ENCODE measurements around the gene KRT26.
"Not testable (repeated sequence)": the region's sequence is repeated elsewhere in the genome, so short reads cannot be mapped to it uniquely, and the experiment has no call there.

KRT26 gene, protein sequence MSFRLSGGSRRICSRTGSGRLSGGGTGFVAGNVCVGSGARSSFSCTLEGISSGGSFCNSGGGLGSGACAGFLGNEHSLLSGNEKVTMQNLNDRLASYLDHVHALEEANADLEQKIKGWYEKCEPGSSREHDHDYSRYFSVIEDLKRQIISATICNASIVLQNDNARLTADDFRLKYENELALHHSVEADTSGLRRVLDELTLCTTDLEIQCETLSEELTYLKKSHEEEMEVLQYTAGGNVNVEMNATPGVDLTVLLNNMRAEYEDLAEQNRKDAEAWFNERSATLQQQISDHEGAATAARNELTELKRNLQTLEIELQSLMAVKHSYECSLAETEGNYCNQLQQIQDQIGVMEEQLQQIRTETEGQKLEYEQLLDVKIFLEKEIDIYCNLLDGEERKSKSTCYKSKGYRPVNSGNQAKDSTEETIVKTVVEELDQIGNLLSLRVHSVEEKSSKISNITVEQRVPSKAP

GRCh38 chr17:40772101-40772500 lies at the start of gene KRT26:
KRT26 (minus strand) TSS chr17:40772201; CDS start chr17:40772113, 88 bp downstream.
- DNase-seq (ENCODE audit: low read depth in 2 of 2): no peak

GRCh38 chr17:40821536-40821935 lies 49.5 kb upstream of the KRT26 start:
- no peak for DNase-seq (ENCODE audit: low read depth in 2 of 2)

DNA sequence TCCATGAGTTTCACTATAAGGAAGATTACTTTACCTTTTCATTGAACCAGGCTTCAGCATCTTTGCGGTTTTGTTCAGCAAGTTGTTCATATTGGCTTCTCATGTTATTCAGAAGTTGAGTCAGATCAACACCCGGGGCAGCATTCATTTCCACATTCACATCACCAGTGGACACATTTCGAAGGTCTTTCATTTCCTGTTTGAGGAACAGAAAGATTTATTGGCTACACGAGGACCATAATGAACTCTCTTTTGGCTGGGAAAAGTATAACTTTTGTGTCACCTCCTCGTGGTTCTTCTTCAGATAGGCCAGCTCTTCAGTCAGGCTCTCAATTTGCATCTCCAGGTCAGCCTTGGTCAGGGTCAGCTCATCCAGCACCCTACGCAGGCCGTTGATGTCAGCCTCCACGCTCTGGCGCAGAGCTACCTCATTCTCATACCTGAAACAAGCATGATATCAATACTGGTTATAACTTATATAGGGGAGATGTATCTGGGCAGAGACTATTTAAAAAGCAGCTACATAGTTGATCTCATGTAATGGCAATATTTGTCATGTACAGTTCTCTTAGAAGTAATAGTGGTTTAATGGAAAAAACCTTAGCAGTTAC lies 48.3 kb upstream of the KRT26 start:
- DNase-seq (ENCODE audit: low read depth in 2 of 2): no peak

DNA sequence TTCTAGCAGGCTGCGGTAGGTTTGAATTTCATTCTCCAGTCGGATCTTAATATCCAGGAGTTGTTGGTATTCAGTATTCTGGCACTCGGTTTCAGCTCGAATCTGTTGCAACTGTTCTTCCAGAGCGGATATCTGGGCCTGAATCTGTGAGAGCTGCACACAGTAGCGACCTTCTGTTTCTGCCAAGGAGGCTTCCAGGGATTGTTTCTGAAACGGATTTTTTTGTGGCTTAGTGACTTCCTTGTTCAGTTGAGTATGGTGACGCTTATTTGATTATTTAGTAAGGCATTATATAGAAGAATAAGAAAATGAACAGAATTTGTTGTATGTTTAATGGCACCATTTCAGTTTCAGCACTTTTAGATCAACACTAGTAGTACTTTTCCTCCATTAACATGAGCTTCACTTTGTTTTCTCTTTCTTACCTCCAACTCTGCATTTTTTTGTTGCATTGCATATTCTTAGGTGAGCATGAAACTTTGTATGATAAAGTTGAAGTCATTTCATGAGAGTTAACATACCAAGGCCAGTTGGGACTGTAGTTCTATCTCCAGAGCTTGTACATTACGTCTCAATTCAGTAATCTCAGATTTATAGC lies 47.6 kb upstream of the KRT26 start:
- DNase-seq (ENCODE audit: low read depth in 2 of 2): no peak

GRCh38 chr17:40818733-40819527 lies 46.9 kb upstream of the KRT26 start:
- DNase-seq (ENCODE audit: low read depth in 2 of 2): peak; percentile 77 to 78

GRCh38 chr17:40818343-40818732 lies 46.3 kb upstream of the KRT26 start:
- no peak for DNase-seq (ENCODE audit: low read depth in 2 of 2)

DNA sequence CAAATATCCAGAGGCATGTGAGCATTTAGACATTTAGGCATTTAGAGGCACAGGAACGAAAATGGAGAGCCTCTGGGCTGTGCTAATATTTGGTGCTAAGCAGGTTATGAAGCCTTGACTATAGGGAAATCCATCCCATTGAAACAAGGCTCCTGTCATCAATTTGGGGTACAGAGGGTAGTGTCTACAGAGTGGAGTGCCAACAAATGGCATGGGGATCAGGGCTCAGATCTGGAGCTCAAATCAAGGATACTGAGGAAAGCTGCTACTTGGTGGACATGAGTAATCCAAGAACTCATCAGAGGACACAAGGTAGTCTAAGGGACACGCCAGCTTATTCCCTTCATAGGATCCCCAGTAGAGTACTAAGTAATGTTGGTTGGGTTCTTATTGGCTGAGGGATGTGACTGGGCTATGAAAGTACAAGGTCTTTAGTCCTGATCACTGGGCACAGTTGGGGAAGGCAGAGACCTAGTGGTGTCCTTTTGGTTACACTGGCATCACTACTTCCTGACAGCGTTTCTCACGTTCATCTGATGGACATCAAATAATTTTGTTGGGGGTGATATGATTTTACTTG lies 45.2 kb upstream of the KRT26 start:
- no peak for DNase-seq (ENCODE audit: low read depth in 2 of 2)

DNA sequence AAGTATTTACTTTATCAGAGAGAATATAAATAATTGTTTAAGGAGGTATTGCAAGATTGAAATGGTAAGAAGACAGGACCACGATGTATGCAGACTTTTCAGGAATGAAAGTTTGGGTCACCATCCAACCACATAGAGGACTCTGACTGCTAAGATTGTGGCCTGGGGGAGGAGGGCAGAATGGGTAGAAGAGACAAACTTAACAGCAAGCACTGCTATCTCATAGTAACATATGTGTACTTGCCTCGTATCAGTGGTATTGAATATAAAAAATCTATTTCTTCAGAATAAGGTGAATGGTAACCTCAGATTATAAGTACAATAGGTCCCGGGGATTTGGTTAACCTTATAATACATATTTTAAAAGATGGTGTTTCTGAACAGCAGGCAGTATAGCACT lies 44.6 kb upstream of the KRT26 start:
- no peak for DNase-seq (ENCODE audit: low read depth in 2 of 2)

DNA sequence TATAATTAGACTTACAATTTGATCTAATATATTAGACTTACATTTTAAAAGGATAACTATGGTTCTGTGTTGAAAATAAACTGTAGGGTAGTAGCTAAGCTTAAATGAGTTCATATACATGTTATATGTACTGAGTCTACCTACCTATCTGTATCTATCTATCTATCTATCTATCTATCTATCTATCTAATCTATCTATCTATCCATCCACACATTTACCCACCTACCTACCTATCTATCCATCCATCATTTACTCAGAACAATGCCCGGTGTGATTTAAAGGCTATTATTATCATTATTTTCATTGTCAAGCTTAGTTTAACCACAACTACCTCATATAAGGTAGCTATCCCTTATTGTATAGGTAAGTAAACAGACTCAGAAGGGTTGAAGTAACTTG lies 43.4 kb upstream of the KRT26 start:
- no peak for DNase-seq (ENCODE audit: low read depth in 2 of 2)

DNA sequence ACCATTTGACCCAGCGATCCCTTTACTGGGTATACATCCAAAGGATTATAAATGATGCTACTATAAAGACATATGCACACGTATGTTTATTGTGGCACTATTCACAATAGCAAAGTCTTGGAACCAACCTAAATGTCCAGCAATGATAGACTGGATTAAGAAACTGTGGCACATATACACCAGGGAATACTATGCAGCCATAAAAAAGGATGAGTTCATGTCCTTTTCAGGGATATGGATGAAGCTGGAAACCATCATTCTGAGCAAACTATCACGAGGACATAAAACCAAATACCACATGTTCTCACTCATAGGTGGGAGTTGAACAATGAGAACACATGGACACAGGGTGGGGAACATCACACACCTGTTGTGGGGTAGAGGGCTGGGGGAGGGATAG lies 42.7 kb upstream of the KRT26 start:
- DNase-seq (ENCODE audit: low read depth in 2 of 2): not testable (repeated sequence)

DNA sequence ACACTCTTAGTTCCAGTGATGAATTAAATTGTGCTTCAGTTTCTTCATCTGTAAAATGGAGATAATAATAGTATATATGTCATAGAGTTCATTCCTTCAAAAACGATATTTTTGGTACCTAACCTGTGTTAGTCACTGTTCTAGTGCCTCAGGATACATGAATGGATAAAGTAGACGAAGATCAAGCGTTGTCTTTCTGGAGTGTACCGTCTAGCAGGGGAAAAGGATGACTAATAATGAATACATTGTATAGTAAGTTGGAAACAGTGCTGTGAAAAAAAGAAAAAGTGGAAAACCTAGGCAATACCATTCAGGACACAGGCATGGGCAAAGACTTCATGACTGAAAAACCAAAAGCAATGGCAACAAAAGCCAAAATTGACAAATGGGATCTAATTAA lies 41.8 kb upstream of the KRT26 start:
- no peak for DNase-seq (ENCODE audit: low read depth in 2 of 2)

DNA sequence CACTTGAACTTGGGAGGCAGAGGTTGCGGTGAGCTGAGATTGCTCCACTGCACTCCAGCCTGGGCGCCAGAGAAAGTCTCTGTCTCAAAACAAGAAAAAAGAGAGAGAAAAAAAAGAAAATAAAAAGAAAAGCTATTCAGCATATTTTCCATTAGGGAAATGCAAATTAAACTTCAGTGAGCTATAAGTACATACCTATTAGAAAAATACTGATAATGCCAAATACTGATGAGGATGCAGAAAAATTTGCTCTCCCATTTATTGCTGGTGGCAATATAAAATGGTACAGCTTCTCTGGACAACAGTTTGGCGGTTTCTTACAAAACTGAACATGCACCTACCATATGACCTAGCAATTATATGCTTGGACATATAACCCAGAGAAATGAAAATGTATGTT lies 40.6 kb upstream of the KRT26 start:
- no peak for DNase-seq (ENCODE audit: low read depth in 2 of 2)

- DNase-seq (ENCODE audit: low read depth in 2 of 2): no peak
Measured at GRCh38 chr17:40810494-40810893, 38.5 kb upstream of the KRT26 start.

DNA sequence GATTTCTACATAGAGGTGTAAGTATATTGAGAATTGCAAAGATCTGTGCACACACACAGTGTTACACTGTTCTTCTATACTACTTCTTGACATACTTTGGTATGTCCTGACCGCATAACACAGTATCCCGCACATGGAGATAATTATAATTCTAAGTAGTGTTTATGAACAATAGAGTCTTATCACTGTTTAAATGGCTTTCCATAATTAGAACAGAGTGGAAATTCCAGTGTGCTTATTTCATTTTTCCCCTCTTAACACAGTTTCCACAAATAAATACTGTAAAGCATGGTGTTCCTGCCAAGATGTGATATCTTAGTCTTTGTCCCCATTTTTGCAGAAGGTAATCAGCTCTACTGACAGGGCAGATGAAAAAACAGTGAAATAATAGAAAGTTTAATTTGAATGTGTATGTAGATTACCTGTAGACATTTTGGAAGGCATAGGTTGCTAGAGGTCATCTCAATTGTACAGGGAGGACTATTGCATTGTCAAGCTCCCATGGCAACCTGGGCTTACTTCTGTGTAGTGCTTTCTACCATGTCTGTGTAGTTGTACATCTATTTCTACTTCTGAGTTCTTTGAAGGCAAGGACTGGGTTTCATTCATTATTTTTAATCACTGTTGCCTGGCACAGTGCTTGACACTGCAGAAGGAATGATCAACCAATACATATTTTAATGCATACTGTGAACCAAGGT lies 37.9 kb upstream of the KRT26 start:
- no peak for DNase-seq (ENCODE audit: low read depth in 2 of 2)

DNA sequence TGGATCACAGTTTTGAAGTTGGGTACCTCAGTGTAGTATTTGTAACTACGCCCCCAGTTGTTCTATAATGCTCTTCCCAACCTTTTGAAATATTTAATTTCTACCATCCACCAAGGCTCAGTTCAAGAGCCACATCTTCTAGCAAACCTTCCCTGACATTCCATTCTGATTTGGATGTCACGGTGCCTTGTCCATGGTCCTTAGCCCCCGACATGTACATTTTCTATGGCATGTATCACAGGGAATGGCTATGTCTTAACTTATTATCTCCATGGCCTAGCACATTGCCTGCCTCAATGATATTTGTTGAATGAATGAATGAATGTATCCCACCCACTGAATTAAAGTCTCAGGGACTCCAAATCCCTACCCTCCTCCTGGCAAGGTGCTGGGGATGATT lies 34.1 kb upstream of the KRT26 start:
- DNase-seq (ENCODE audit: low read depth in 2 of 2): no peak

GRCh38 chr17:40803617-40804082 lies 31.6 kb upstream of the KRT26 start:
- DNase-seq (ENCODE audit: low read depth in 2 of 2): peak; percentile 64 to 79

GRCh38 chr17:40801157-40801556 lies 29.2 kb upstream of the KRT26 start:
- no peak for DNase-seq (ENCODE audit: low read depth in 2 of 2)

GRCh38 chr17:40800381-40800780 lies 28.4 kb upstream of the KRT26 start:
- no peak for DNase-seq (ENCODE audit: low read depth in 2 of 2)

- no peak for DNase-seq (ENCODE audit: low read depth in 2 of 2)
Measured at GRCh38 chr17:40799859-40800258, 27.9 kb upstream of the KRT26 start, which contains the start of gene KRT28. KRT28 (minus strand) TSS chr17:40799959; CDS start chr17:40799893, 66 bp downstream.

GRCh38 chr17:40796846-40797245 lies 24.8 kb upstream of the KRT26 start:
- DNase-seq (ENCODE audit: low read depth in 2 of 2): no peak

Data from stimulated activated CD4-positive, alpha-beta T cell treated with anti-CD3 and anti-CD28 coated beads, Interleukin-12 subunit alpha, Interleukin-12 subunit beta, amount 100 ng/mL, for 24 hours (primary cell).